HG03095 (cell line): ENCODE data around the gene DUSP22.

Experiments used
- ATAC-seq: cut with Tn5 transposase; IDR thresholded peaks from one replicate; pipeline ENCODE4 v1.9.1; 2021; ENCODE audit warnings: moderate library complexity; ENCODE audit not compliant: unreplicated experiment

The DUSP22 gene

DNA sequence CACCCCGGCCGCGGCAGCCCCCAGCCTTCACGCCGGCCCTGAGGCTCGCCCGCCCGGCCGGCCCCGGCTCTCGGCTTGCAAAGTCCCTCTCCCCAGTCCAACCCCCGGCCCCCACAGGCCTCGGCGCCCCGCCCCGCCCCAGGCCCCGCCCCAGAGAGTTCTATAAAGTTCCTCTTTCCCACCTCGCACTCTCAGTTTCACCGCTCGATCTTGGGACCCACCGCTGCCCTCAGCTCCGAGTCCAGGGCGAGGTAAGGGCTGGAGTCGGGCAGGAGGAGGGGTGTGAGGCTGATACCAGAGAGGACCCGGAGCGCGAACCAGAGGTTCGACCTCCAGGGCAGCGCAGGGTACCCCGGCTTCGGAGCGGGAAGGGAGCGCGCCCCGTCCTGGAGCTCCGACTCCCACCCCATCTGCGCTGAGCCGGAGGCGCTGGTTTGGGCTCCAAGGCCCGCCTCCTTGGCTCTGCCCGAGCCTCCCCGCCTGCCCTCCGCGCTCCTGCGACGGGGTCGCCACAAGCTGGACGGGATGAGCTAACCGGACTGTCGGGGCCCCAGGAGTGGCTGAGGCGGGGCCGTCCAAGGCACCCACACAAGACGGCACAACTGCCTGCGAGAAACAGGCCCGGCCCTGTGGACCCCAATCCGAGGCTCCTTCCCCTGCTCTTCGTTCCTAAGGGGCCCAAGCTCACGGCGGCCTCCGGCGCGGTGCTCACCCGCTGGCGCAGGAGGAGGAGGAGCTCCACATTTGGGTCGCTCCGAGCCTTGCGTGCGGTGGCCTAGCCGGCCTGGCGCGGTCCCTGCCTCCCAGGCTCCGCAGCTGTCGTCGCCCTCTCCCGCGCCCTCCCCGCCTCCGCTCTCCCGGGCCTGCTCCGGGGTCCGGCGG, 99.5 kb downstream of the DUSP22 start, which contains the start of gene IRF4:
Gene IRF4 (plus strand): TSS at position 194 of the 882 bp plus-strand sequence. CDS start 1,401 bp downstream, outside the sequence.
- ATAC-seq: peak; percentile 35

DNA sequence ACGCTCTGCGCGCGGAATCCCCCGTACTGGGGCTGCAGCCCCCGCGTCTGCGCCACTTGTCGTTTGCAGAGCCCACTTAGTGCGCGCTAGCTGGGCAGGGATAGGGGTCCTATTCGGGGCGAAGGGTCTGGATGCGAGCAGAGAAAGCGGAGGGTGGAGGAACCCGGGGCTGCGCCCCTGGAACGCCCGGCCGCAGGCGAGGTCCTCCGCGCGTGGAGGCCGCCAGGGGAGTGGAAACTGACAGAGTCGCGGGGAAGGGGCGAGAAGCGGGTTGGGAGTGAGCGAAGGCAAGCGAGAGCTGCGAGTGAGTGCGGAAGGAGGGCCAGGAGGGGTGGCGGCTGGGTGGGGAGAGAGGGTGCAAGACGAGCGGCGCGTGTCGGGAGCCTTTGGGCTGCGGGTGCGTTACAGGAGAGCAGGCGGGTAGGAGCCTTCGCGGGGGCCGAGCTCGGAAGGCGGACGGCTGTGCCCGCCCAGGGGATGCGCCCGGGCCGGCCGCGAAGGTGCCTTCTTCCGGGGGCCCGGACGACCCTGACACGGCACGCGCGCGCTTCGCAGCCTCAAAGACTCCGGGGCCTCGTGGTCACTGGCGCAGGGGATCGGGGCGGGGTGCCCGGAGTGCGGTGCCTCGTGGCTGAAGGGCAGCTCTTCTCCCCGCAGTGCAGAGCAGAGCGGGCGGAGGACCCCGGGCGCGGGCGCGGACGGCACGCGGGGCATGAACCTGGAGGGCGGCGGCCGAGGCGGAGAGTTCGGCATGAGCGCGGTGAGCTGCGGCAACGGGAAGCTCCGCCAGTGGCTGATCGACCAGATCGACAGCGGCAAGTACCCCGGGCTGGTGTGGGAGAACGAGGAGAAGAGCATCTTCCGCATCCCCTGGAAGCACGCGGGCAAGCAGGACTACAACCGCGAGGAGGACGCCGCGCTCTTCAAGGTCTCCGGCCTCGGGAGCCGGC, 100.4 kb downstream of the DUSP22 start:
- ATAC-seq: no peak

DNA sequence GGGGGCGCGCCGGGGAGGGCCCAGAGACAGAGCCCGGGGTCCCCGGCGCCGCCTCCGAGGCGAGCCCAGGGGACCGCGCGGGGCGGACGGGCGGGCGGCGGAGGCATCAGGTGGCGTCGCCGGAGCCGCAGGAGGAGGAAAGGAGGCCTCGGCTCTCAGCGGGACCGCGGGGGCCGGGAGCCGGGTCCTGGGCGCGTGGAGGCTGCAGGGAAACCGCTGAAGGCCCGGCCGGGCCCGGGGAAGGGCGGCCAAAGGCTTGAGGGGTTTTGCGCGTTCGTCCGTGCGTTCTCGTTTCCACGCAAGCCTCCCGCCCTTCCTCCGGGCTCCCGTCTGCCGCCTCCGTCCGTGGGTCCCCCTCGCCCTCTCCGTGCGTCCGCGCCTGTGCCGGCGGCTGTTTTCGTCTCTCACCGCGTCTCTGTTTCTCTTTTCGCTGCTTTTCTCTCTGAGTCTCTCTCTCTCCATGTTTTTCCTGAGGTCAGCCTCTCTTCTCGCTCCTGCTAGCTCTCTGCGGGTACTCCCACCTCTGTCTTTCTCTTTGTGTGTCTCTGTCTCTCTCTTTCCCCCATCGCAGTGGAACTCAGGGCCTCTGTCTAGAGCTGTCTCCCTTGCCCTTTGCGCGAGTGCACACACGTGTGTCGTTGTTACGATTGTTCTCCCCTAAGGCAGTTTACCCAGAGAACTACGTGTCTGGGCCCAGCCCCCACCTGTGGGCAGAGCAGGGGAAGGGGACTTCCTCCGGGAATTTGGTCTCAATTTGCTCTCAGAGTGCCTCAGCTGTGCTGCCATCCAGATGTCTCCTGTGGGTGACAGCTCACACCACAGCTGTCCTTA, 101.3 kb downstream of the DUSP22 start:
- ATAC-seq: no peak

DNA sequence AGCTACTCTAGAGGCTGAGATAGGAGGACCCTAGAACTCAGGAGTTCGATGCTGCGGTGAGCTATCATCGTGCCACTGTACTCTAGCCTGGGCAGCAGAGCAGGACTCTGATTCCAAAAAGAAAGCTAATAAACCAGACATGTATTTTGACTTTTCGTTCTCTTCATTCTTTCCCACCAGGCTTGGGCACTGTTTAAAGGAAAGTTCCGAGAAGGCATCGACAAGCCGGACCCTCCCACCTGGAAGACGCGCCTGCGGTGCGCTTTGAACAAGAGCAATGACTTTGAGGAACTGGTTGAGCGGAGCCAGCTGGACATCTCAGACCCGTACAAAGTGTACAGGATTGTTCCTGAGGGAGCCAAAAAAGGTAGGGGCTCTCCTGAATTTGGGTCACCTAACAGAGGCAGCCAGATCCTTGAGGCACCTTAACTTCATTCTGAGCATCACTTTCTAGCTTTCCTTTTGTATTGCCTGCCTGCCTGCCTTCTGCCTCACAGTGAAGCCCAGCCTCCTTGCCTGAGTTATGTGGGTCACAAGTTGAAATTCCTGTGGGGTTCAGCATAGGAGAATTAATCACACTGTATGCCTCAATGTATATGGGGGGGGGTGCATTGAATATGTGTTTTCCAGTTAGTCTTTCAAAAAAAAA, 102.5 kb downstream of the DUSP22 start:
- ATAC-seq: no peak

GRCh38 chr6:395432-396125, 103.3 kb downstream of the DUSP22 start:
- no peak for ATAC-seq

GRCh38 chr6:396126-396520, 103.8 kb downstream of the DUSP22 start:
- ATAC-seq: no peak

DNA sequence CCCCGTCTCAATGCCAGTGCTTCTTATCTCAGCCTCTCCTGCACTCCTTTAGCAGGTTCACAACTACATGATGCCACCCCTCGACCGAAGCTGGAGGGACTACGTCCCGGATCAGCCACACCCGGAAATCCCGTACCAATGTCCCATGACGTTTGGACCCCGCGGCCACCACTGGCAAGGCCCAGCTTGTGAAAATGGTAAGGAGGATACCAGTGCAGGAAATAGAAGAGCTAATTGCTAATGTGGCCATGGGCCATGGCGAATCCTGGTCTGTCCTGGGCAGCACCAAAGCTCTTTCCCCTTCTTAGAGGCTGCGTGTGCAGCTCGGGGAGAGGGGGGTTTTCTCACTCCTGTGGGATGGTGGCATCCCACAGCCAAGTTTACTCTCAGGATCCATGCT, 104.8 kb downstream of the DUSP22 start:
- ATAC-seq: no peak

GRCh38 chr6:397604-398003, 105.3 kb downstream of the DUSP22 start:
- ATAC-seq: no peak

DNA sequence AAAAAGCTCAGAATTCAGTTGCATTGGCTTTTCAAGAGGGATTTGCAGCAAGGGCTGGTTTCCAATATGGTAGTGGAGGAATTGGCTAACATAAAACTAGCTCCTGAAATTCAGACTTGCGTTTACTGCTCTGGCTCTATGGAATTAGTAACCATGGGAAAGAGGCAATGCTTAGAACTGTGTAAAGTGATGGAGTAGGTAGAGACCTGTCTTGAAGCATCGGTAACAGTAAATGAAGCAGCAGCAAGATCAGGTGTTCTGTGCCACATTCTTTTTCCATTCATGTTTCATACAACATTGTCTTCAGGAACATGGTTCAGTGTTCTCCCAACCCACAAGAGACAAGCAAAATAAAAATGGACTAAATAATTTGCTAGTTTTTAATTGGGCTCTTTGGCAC, 105.8 kb downstream of the DUSP22 start:
- ATAC-seq: no peak

DNA sequence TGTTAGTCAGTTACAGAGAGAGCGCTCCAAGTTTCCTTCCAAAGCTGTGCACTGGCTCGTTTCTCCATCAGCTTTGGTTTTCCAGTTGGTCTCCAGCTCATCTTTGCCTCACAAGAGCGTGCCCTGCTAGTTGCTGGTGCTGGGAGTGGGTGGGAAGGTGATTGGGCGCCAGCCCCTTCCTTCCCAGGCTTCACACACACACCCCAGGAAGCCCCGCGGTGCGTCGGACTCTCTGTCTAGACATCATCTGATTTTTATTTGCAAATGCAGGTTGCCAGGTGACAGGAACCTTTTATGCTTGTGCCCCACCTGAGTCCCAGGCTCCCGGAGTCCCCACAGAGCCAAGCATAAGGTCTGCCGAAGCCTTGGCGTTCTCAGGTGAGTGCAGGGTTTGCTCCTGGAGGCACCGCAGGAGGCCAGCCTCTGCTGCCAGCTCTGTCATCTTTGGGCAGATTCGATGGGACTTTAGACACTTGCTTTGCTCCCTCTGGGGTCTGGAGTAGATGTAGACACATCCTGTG, 106.3 kb downstream of the DUSP22 start:
- ATAC-seq: no peak

- ATAC-seq: peak; percentile 36
These were observed 107.7 kb downstream of the DUSP22 start for GRCh38 chr6:399785-400534.

- no peak for ATAC-seq
These were observed 108.5 kb downstream of the DUSP22 start for GRCh38 chr6:400815-401214.
